ENCODE results near the gene GRID2. TPM values are rescaled to one million over a fixed set of nuclear protein-coding genes. Genes with fewer than 3 reads are reported as not detected.

Gene GRID2
- total and polyA plus RNA-seq, 8 donors = 6.4 TPM; not detected in 7

DNA sequence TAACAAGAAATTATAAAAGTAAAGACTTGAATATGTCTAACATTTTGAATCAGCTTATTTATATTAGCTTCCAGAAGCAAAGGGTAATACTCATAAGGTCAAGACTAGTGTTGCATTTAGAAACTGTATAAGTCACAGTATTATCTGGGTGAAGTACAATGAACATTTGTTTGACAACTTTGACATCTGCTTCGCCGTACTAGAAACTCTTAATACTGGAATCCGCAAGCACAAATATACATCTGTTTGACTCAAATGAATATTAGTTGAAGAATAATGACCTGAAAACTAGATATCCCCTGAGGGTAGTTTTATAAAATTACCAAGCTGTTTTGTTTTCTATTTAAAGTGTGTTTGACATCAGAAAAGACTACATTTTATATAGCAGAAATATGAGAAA is 1389.4 kb downstream of the GRID2 start:
- no peak for TF ChIP-seq POLR2A (IDR thresholded peaks at IDR 0.05)
- no peak for TF ChIP-seq POLR2AphosphoS5 (IDR thresholded peaks at IDR 0.05)
- no peak for TF ChIP-seq EP300 (IDR thresholded peaks at IDR 0.05)
- TF ChIP-seq, protein P1, sequence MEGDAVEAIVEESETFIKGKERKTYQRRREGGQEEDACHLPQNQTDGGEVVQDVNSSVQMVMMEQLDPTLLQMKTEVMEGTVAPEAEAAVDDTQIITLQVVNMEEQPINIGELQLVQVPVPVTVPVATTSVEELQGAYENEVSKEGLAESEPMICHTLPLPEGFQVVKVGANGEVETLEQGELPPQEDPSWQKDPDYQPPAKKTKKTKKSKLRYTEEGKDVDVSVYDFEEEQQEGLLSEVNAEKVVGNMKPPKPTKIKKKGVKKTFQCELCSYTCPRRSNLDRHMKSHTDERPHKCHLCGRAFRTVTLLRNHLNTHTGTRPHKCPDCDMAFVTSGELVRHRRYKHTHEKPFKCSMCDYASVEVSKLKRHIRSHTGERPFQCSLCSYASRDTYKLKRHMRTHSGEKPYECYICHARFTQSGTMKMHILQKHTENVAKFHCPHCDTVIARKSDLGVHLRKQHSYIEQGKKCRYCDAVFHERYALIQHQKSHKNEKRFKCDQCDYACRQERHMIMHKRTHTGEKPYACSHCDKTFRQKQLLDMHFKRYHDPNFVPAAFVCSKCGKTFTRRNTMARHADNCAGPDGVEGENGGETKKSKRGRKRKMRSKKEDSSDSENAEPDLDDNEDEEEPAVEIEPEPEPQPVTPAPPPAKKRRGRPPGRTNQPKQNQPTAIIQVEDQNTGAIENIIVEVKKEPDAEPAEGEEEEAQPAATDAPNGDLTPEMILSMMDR (IDR thresholded peaks at IDR 0.05) = no peak
- Histone ChIP-seq H3K27ac (no peak overlapping the region), H3K4me1 (no peaks in the 10 kb centered on the region), H3K4me3 (no peak overlapping the region), H3K27me3 (no peaks in the 10 kb centered on the region), H3K9me3 (no peaks in the 10 kb centered on the region), H3K36me3 (no peaks in the 10 kb centered on the region)
- DNase-seq = no peak
- WGBS, 5 donors = 53 to 81% (median 67%) methylated on average over 3 of the region's 3 CpGs
- intact Hi-C loops (cut with DNase I; ENCODE audit: low total_unique reads) = no loop called here

DNA sequence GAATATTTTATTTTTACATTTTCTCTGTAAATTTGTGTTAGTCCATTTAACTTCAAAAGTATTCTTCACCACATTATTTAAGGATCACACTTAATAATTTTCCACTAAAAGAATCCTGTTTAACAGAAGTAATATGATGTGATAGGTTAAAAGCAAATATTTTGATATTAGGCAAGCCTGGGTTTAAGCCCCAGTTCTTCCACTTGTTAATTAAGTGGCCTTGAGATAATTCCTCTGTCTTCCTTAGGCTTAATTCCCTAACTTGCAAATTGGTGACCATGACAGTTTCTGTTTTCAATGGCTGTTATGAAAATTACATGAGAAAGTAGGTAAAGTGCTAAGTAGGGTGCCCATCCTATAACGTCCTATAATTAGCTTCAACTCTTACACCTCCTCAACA is 1394.9 kb downstream of the GRID2 start:
- Histone ChIP-seq H3K9me3 (no peaks in the 10 kb centered on the region), H3K27me3 (no peaks in the 10 kb centered on the region), H3K36me3 (no peaks in the 10 kb centered on the region), H3K27ac (no peak overlapping the region), H3K4me3 (no peak overlapping the region), H3K4me1 (no peaks in the 10 kb centered on the region)
- intact Hi-C loops (cut with DNase I; ENCODE audit: low total_unique reads) = no loop called here
- DNase-seq = no peak
- WGBS, 5 donors = 58 to 80% (median 66%) methylated on average over 1 of the region's 1 CpG
- TF ChIP-seq POLR2AphosphoS5 (IDR thresholded peaks at IDR 0.05) = no peak
- TF ChIP-seq POLR2A (IDR thresholded peaks at IDR 0.05) = no peak
- TF ChIP-seq, protein P1 (IDR thresholded peaks at IDR 0.05) = no peak
- no peak for TF ChIP-seq EP300 (IDR thresholded peaks at IDR 0.05)

DNA sequence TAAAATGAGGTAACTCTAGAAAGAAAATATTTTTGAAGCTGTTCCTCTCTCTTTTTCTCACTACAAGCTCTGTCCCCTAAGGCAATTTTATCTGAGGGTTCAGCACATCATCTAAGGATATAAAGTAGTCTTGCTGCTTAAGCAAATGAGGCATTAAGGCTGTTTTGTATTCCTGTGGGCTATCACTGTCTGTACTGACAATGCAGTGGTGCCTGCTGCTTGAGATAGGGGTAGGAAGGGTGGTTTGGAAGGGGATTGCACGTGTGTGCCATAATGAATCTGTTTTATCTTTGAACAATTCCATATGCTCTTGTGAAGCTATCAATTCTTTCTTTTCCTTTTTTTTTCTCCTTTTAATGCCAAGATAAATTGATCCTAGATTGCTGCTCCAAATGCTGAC is 1396.8 kb downstream of the GRID2 start:
- no peak for DNase-seq
- H3K4me1 ChIP-seq = no peaks in the 10 kb centered on the region
- no peak overlapping the region for H3K4me3 ChIP-seq
- no peaks in the 10 kb centered on the region for H3K27me3 ChIP-seq
- 11 to 44% (median 26%) methylated on average over 1 of the region's 1 CpG for WGBS, 5 donors
- intact Hi-C loops (cut with DNase I; ENCODE audit: low total_unique reads) = no loop called here
- peaks cover 0 to 3% (median 0%) of the 10 kb centered on the region in 4 donors for H3K9me3 ChIP-seq
- no peaks in the 10 kb centered on the region for H3K36me3 ChIP-seq
- TF ChIP-seq, protein P1 (IDR thresholded peaks at IDR 0.05) = no peak
- no peak for TF ChIP-seq EP300 (IDR thresholded peaks at IDR 0.05)
- TF ChIP-seq POLR2A (IDR thresholded peaks at IDR 0.05) = no peak
- no peak for TF ChIP-seq POLR2AphosphoS5 (IDR thresholded peaks at IDR 0.05)
- H3K27ac ChIP-seq = no peak overlapping the region

DNA sequence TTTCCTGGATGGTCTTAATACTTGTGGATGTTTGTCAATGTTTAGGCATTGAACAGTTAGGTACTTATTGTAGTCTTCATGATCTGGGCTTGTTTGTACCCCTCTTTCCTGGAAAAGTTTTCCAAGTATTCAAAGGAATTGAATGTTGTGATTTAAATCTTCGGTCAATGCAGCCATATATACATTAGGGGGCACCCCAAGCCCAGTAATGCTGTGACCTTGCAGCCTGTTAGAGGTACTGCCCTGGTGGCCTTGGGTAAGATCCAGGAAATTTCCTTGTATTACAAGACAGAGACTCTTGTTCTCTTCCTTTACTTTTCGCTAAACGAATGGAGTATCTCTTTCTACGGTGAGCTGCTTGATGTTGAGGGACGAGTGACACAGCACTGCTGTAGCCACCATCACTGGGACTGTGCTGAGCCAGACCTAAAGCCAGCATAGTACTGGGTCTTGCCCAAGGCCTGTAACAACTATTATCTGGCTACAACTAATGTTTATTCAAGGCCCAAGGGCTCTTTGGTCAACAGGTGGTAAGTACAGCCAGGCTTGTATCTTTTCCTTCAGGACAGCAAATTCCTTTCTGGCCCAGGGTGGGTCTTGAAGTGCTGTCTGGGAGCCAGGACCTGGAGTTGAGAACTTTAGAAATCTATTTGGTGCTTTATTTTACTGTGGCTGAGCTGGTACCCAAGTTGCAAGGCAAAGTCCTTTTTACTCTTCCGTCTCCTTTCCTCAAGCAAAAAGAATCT is 1406.5 kb downstream of the GRID2 start:
- H3K36me3 ChIP-seq = no peaks in the 10 kb centered on the region
- intact Hi-C loops (cut with DNase I; ENCODE audit: low total_unique reads) = no loop called here
- WGBS, 5 donors = 72 to 81% (median 76%) methylated on average over 6 of the region's 6 CpGs
- H3K27me3 ChIP-seq = no peaks in the 10 kb centered on the region
- H3K4me1 ChIP-seq = no peaks in the 10 kb centered on the region
- peak in 1 of 2 donors; percentile 45 for DNase-seq
- H3K9me3 ChIP-seq = peaks cover 0 to under 1% (median 0%) of the 10 kb centered on the region in 4 donors
- TF ChIP-seq, protein P1 (IDR thresholded peaks at IDR 0.05) = peak in 3 of 7 experiments; percentile 12 to 26 (median 14)
- no peak for TF ChIP-seq POLR2AphosphoS5 (IDR thresholded peaks at IDR 0.05)
- H3K4me3 ChIP-seq = no peak overlapping the region
- H3K27ac ChIP-seq = peak overlapping the region in 2 of 5 donors; percentile 20 to 46

Measured in stomach (tissue), 9 donors.